Endothelial cell of umbilical vein (primary cell): ENCODE results near the gene TMEM170B. TPM values are rescaled to one million over a fixed set of nuclear protein-coding genes. Genes with fewer than 3 reads are reported as not detected.

ENCODE experiments used
- BruUV-seq: library from RNA; stranded (reverse); fragments of 400-500 nt; replicated peaks from 2 replicates; lab custom pipeline; 2021; lab: Mats Ljungman, UMichigan
- CTCF ChIA-PET: fragments of 300-600, 350-600 bp; sonication (Branson Sonifier 250); formaldehyde crosslinking; loops from one replicate; lab custom pipeline; 2021; ENCODE audit warnings: antibody characterized with exemption, inconsistent platforms; lab: Charles Lee
- POLR2A ChIA-PET: fragments of 300-600, 350-600 bp; sonication (Branson Sonifier 250); formaldehyde crosslinking; loops from one replicate; lab custom pipeline; 2021; ENCODE audit warnings: antibody characterized with exemption, inconsistent platforms; lab: Charles Lee
- DNase-seq: peaks from one replicate; pipeline ENCODE4 v3.0.0-alpha.2; 2011; ENCODE audit warnings: low read depth, low spot score
- FAIRE-seq: peaks from 2 replicates; lab custom pipeline; 2011; peaks lifted over from hg19 to GRCh38; lab: Jason Lieb, UNC
- H2AFZ ChIP-seq: 2 replicates; pipeline ENCODE4 v1.6.0; 2012; ENCODE audit warnings: low read depth, low read length, control low read depth, inconsistent platforms
- H3K27ac ChIP-seq: 2 replicates; pipeline ENCODE4 v1.5.1; 2011; ENCODE audit warnings: low read depth, mild to moderate bottlenecking, control low read depth, low read length, moderate library complexity; ENCODE audit not compliant: insufficient read depth
- H3K27me3 ChIP-seq, 2 experiments: 2 replicates each; pipeline versions ENCODE4 v1.6.0 to v1.6.1; 2011; ENCODE audit warnings: low read length in 2 of 2, mixed read lengths in 1 of 2; ENCODE audit not compliant: control insufficient read depth in 2 of 2, insufficient read depth in 2 of 2
- H3K36me3 ChIP-seq, 2 experiments: 2 replicates in 1 of 2; 3 replicates in 1 of 2; pipeline ENCODE4 v1.5.1; 2011; ENCODE audit warnings: low read length in 2 of 2, mild to moderate bottlenecking in 1 of 2, moderate library complexity in 1 of 2; ENCODE audit not compliant: control insufficient read depth in 2 of 2, insufficient read depth in 2 of 2; ENCODE audit errors: extremely low read depth in 1 of 2
- H3K4me1 ChIP-seq: 3 replicates; pipeline ENCODE4 v1.5.1; 2011; ENCODE audit warnings: mild to moderate bottlenecking, low read length; ENCODE audit not compliant: control insufficient read depth, insufficient read depth; ENCODE audit errors: extremely low read depth
- H3K4me2 ChIP-seq: 2 replicates; pipeline ENCODE4 v1.6.1; 2011; ENCODE audit warnings: low read length, control low read depth, mixed read lengths; ENCODE audit not compliant: insufficient read depth
- H3K4me3 ChIP-seq, 3 experiments: fragments of 200-600 bp in 1 of 3; sonication (generic), shearing (Covaris generic) in 1 of 3; replicated peaks in 1 of 3; 2 replicates each; pipeline ENCODE4 v1.5.1; 2011 to 2016; ENCODE audit warnings: control low read depth in 3 of 3, low read length in 3 of 3, mild to moderate bottlenecking in 2 of 3, inconsistent platforms in 1 of 3, low read depth in 1 of 3, moderate library complexity in 1 of 3; ENCODE audit not compliant: insufficient read depth in 1 of 3
- H3K79me2 ChIP-seq: 2 replicates; pipeline ENCODE4 v1.6.0; 2012; ENCODE audit warnings: low read length, inconsistent platforms; ENCODE audit not compliant: control insufficient read depth, insufficient read depth
- H3K9ac ChIP-seq: replicated peaks from 2 replicates; pipeline ENCODE3; 2011; ENCODE audit warnings: low read length, control low read depth; ENCODE audit not compliant: insufficient read depth; ENCODE audit errors: extremely low read depth
- H3K9me1 ChIP-seq: replicated peaks from 3 replicates; pipeline ENCODE4 v1.6.0; 2011; ENCODE audit warnings: mild to moderate bottlenecking, low read length; ENCODE audit not compliant: control insufficient read depth, insufficient read depth; ENCODE audit errors: extremely low read depth
- H3K9me3 ChIP-seq: replicated peaks from 2 replicates; pipeline ENCODE4 v1.5.1; 2012; ENCODE audit warnings: low read length, inconsistent platforms; ENCODE audit not compliant: control insufficient read depth, insufficient read depth
- H4K20me1 ChIP-seq: replicated peaks from 2 replicates; pipeline ENCODE3; 2011; ENCODE audit warnings: mild to moderate bottlenecking, low read length; ENCODE audit not compliant: control insufficient read depth, insufficient read depth; ENCODE audit errors: extremely low read depth
- EZH2 ChIP-seq: IDR thresholded peaks from 2 replicates; pipeline ENCODE4 v1.6.1; 2012; ENCODE audit warnings: borderline replicate concordance, low read depth, mild to moderate bottlenecking, moderate library complexity, low read length, inconsistent platforms; ENCODE audit not compliant: severe bottlenecking
- FOS ChIP-seq: IDR thresholded peaks from 2 replicates; pipeline ENCODE4 v1.6.1; 2011; ENCODE audit warnings: mild to moderate bottlenecking, low read length, moderate library complexity, borderline replicate concordance; ENCODE audit not compliant: insufficient read depth
- GATA2 ChIP-seq: IDR thresholded peaks from 2 replicates; pipeline ENCODE4 v1.7.0; 2011; ENCODE audit warnings: low read depth, mild to moderate bottlenecking, moderate library complexity, mixed read lengths, low read length; ENCODE audit not compliant: insufficient read length, insufficient read depth
- JUN ChIP-seq: IDR thresholded peaks from 2 replicates; pipeline ENCODE4 v1.6.1; 2011; ENCODE audit warnings: borderline replicate concordance, low read depth; ENCODE audit not compliant: insufficient read length, insufficient read depth
- MYC ChIP-seq: IDR thresholded peaks from one replicate; pipeline ENCODE4 v1.6.1; 2011; ENCODE audit warnings: mild to moderate bottlenecking, low read depth, low read length
- POLR2A ChIP-seq: IDR thresholded peaks from 2 replicates; pipeline ENCODE4 v1.6.1; 2012; ENCODE audit warnings: low read depth, mild to moderate bottlenecking, control low read depth, low read length
- POLR2AphosphoS5 ChIP-seq: IDR thresholded peaks from 2 replicates; pipeline ENCODE4 v1.6.1; 2012; ENCODE audit warnings: low read depth, mild to moderate bottlenecking, control low read depth, low read length, moderate library complexity; ENCODE audit not compliant: insufficient read depth
- dilution Hi-C: fragments of 300-500 bp; cut with MboI; formaldehyde crosslinking; loops from one replicate; pipeline ENCODE4 v1.15.0; 2019; ENCODE audit warnings: low sequenced_read_pairs; ENCODE audit not compliant: extremely low pct_ligation_motif_present
- intact Hi-C: fragments of 100-400 bp; cut with micrococcal nuclease; formaldehyde crosslinking; loops from one replicate; pipeline ENCODE4 v1.10.0; 2022
- polyA plus RNA-seq, 4 experiments: library from polyadenylated mRNA; depleted of rRNA in 3 of 4; stranded (reverse) in 3 of 4; unstranded in 1 of 4; fragments of >200 nt; gene quantifications; 2 replicates each; pipeline versions ENCODE4 v1.2.1 to v1.2.3, GENCODE V29; 2011 to 2012; ENCODE audit warnings: missing spikeins in 1 of 4
- total RNA-seq: library from RNA; stranded (reverse); gene quantifications from 2 replicates; pipeline ENCODE4 v1.2.3, GENCODE V29; 2021
- TF ChIP-seq, protein P1 (sequence below): IDR thresholded peaks from 2 replicates; pipeline ENCODE4 v1.6.1; 2011; ENCODE audit not compliant: insufficient read depth, insufficient read length
- TF ChIP-seq, protein P2 (sequence below), 2 donors: IDR thresholded peaks; 1 replicate in 1 of 2; 2 replicates in 1 of 2; pipeline ENCODE4 v1.5.1; 2011; ENCODE audit warnings: low read length in 2 of 2, mild to moderate bottlenecking in 2 of 2, moderate library complexity in 2 of 2, control low read depth in 1 of 2, inconsistent platforms in 1 of 2, low read depth in 1 of 2; ENCODE audit not compliant: insufficient read depth in 1 of 2; ENCODE audit errors: extremely low read depth in 1 of 2

Gene TMEM170B
- total and polyA plus RNA-seq, 2 donors (not counting 3 experiments of a cell fraction or from before 2014, with no cell fraction given) = 1.1 to 4.2 TPM

DNA sequence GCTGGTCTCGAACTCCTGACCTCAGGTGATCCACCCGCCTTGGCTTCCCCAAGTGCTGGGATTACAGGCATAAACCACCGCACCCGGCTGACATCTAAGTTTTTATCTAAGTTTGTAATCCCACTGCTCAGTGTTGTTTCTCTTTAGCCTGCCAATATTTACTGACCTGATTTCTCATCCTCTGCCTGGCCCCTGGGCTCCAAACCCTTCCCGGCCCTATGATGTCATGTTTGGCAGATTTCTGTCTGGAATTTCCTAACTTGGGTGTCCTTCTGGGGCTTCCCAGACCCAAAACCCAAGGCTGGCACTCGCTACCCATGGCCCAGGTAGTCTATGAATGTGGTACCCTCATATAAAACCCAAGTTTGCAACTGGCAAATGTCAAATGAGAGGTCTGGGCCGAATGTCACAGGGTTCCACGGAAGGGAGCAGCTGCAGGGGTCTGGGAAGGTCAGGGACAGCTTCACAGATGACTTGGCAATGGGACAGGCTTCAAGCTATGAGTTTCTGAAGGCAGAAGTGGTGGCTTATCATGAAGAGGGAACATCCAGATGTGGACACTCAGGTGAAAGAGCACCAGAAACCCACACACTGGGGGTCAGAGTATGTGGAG lies 54.9 kb downstream of the TMEM170B start:
- dilution Hi-C loops = no loop called here
- Histone ChIP-seq H3K9ac (no peak overlapping the region), H3K27me3 (no peaks in the 10 kb centered on the region), H3K27ac (no peak overlapping the region), H3K9me3 (no peaks in the 10 kb centered on the region), H3K9me1 (no peaks in the 10 kb centered on the region), H3K4me1 (peaks cover 18% of the 10 kb centered on the region), H2AFZ (no peak overlapping the region), H4K20me1 (no peaks in the 10 kb centered on the region), H3K4me3 (no peak overlapping the region), H3K79me2 (no peaks in the 10 kb centered on the region), H3K4me2 (no peak overlapping the region), H3K36me3 (no peaks in the 10 kb centered on the region)
- no TSS peak for BruUV-seq
- TF ChIP-seq, protein P1, sequence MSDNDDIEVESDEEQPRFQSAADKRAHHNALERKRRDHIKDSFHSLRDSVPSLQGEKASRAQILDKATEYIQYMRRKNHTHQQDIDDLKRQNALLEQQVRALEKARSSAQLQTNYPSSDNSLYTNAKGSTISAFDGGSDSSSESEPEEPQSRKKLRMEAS = no peak
- TF ChIP-seq JUN (no peak), MYC (no peak), POLR2A (no peak), GATA2 (no peak), FOS (no peak), POLR2AphosphoS5 (no peak), EZH2 (no peak)
- TF ChIP-seq, protein P2, sequence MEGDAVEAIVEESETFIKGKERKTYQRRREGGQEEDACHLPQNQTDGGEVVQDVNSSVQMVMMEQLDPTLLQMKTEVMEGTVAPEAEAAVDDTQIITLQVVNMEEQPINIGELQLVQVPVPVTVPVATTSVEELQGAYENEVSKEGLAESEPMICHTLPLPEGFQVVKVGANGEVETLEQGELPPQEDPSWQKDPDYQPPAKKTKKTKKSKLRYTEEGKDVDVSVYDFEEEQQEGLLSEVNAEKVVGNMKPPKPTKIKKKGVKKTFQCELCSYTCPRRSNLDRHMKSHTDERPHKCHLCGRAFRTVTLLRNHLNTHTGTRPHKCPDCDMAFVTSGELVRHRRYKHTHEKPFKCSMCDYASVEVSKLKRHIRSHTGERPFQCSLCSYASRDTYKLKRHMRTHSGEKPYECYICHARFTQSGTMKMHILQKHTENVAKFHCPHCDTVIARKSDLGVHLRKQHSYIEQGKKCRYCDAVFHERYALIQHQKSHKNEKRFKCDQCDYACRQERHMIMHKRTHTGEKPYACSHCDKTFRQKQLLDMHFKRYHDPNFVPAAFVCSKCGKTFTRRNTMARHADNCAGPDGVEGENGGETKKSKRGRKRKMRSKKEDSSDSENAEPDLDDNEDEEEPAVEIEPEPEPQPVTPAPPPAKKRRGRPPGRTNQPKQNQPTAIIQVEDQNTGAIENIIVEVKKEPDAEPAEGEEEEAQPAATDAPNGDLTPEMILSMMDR (IDR thresholded peaks at IDR 0.05; ENCODE audit: extremely low read depth in 1 of 2, insufficient read depth in 1 of 2, low read depth in 1 of 2, low read length in 2 of 2) = no peak
- ChIA-PET POLR2A (no interaction called here), CTCF (interaction anchor here (1.6 to 1.9 kb wide), 2 partner anchors 15 to 697 kb away, joined by 5 to 6 read pairs; partner anchors contain the start of gene EDN1)
- DNase-seq (no peak), FAIRE-seq (no peak)
- intact Hi-C loops = no loop called here
